ENCODE data around the gene CLDN18. TPM values are rescaled to one million over a fixed set of nuclear protein-coding genes. Genes with fewer than 3 reads are reported as not detected.

The CLDN18 gene
- total and polyA plus RNA-seq, 2 donors from 2014 or later = not detected

- TF ChIP-seq, protein P1, sequence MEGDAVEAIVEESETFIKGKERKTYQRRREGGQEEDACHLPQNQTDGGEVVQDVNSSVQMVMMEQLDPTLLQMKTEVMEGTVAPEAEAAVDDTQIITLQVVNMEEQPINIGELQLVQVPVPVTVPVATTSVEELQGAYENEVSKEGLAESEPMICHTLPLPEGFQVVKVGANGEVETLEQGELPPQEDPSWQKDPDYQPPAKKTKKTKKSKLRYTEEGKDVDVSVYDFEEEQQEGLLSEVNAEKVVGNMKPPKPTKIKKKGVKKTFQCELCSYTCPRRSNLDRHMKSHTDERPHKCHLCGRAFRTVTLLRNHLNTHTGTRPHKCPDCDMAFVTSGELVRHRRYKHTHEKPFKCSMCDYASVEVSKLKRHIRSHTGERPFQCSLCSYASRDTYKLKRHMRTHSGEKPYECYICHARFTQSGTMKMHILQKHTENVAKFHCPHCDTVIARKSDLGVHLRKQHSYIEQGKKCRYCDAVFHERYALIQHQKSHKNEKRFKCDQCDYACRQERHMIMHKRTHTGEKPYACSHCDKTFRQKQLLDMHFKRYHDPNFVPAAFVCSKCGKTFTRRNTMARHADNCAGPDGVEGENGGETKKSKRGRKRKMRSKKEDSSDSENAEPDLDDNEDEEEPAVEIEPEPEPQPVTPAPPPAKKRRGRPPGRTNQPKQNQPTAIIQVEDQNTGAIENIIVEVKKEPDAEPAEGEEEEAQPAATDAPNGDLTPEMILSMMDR (IDR thresholded peaks at IDR 0.05; ENCODE audit: borderline replicate concordance, extremely low read depth, insufficient read depth) = no peak
- intact Hi-C loops (cut with DNase I) = no loop called here
- Histone ChIP-seq H3K9me3 (ENCODE audit: control insufficient read depth in 2 of 3, insufficient read depth in 1 of 3, low read length in 3 of 3) (no peaks in the 10 kb centered on the region), H3K4me3 (ENCODE audit: low read length in 3 of 3) (no peak overlapping the region), H3K27me3 (ENCODE audit: control insufficient read depth, insufficient read depth, low read length) (no peaks in the 10 kb centered on the region), H3K4me1 (ENCODE audit: control insufficient read depth in 2 of 3, insufficient read depth in 2 of 3, low read depth in 1 of 3, low read length in 3 of 3) (no peaks in the 10 kb centered on the region), H3K27ac (ENCODE audit: low read depth in 2 of 2, low read length in 2 of 2) (no peak overlapping the region), H3K9ac (ENCODE audit: low read length in 3 of 3) (no peak overlapping the region), H3K36me3 (ENCODE audit: control insufficient read depth in 2 of 3, insufficient read depth in 3 of 3, low read length in 3 of 3) (no peaks in the 10 kb centered on the region)
- no peak for FAIRE-seq
- DNase-seq = no peak
These were observed 4.3 kb upstream of the CLDN18 start for GRCh38 chr3:138005627-138006026.

DNA sequence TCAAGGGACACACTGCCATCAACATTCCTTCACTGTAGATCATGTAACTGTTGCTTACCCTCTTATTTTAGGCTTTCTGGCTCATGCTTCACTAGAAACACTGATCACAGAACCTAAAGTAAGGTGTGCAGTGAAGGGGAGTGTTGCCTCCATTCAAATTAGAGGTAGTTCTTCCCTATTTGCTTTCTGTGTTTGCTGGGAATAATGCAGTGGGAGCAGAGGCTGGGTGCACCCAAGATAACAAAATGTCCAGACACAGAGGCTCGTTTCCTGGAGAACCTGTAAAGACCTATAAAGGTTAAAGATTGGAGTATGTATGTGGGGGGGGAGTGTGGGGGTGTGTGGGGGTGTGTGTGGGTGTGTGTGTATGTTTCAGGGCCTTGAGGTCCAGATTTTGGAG, 2.1 kb upstream of the CLDN18 start:
- DNase-seq (no peak), FAIRE-seq (no peak)
- TF ChIP-seq, protein P1 (IDR thresholded peaks at IDR 0.05; ENCODE audit: borderline replicate concordance, extremely low read depth, insufficient read depth) = no peak
- H3K27ac ChIP-seq (ENCODE audit: low read depth in 2 of 2, low read length in 2 of 2) = no peak overlapping the region
- no peak overlapping the region for H3K4me3 ChIP-seq (ENCODE audit: low read length in 3 of 3)
- H3K4me1 ChIP-seq (ENCODE audit: control insufficient read depth in 2 of 3, insufficient read depth in 2 of 3, low read depth in 1 of 3, low read length in 3 of 3) = no peaks in the 10 kb centered on the region
- H3K36me3 ChIP-seq (ENCODE audit: control insufficient read depth in 2 of 3, insufficient read depth in 3 of 3, low read length in 3 of 3) = no peaks in the 10 kb centered on the region
- intact Hi-C loops (cut with DNase I) = no loop called here
- no peaks in the 10 kb centered on the region for H3K9me3 ChIP-seq (ENCODE audit: control insufficient read depth in 2 of 3, insufficient read depth in 1 of 3, low read length in 3 of 3)
- no peak overlapping the region for H3K9ac ChIP-seq (ENCODE audit: low read length in 3 of 3)
- no peaks in the 10 kb centered on the region for H3K27me3 ChIP-seq (ENCODE audit: control insufficient read depth, insufficient read depth, low read length)

- Histone ChIP-seq H3K9me3 (ENCODE audit: control insufficient read depth in 2 of 3, insufficient read depth in 1 of 3, low read length in 3 of 3) (no peaks in the 10 kb centered on the region), H3K36me3 (ENCODE audit: control insufficient read depth in 2 of 3, insufficient read depth in 3 of 3, low read length in 3 of 3) (peaks cover 0 to 3% (median 0%) of the 10 kb centered on the region in 3 donors), H3K27ac (ENCODE audit: low read depth in 2 of 2, low read length in 2 of 2) (no peak overlapping the region), H3K4me3 (ENCODE audit: low read length in 3 of 3) (no peak overlapping the region), H3K4me1 (ENCODE audit: control insufficient read depth in 2 of 3, insufficient read depth in 2 of 3, low read depth in 1 of 3, low read length in 3 of 3) (no peaks in the 10 kb centered on the region), H3K27me3 (ENCODE audit: control insufficient read depth, insufficient read depth, low read length) (no peaks in the 10 kb centered on the region), H3K9ac (ENCODE audit: low read length in 3 of 3) (no peak overlapping the region)
- TF ChIP-seq, protein P1 (IDR thresholded peaks at IDR 0.05; ENCODE audit: borderline replicate concordance, extremely low read depth, insufficient read depth) = no peak
- no peak for DNase-seq
- FAIRE-seq = no peak
- intact Hi-C loops (cut with DNase I) = no loop called here
These were observed 267 bp downstream of the CLDN18 start for GRCh38 chr3:138010273-138010590.

DNA sequence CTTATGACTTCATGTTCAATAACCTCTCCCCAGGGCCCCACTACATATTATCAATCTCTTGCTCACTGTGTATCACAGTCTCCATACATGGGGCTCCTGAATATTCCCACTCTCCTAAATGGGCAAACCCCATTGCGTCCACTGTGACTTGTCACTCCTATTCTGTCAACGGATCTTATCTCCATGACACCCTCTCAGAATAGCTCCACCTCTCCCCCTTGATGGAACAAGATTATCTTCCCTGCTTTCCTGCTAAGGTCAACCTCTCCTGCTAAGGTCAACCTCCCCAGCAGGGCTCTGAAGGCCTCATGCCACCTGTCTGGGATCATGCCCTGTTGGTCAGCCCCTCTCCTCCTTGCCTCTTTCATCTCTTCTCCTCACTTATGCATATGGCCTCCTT, 1.8 kb downstream of the CLDN18 start:
- Histone ChIP-seq H3K9me3 (ENCODE audit: control insufficient read depth in 2 of 3, insufficient read depth in 1 of 3, low read length in 3 of 3) (no peaks in the 10 kb centered on the region), H3K27ac (ENCODE audit: low read depth in 2 of 2, low read length in 2 of 2) (no peak overlapping the region), H3K27me3 (ENCODE audit: control insufficient read depth, insufficient read depth, low read length) (no peaks in the 10 kb centered on the region), H3K4me3 (ENCODE audit: low read length in 3 of 3) (no peak overlapping the region), H3K4me1 (ENCODE audit: control insufficient read depth in 2 of 3, insufficient read depth in 2 of 3, low read depth in 1 of 3, low read length in 3 of 3) (no peaks in the 10 kb centered on the region), H3K9ac (ENCODE audit: low read length in 3 of 3) (no peak overlapping the region), H3K36me3 (ENCODE audit: control insufficient read depth in 2 of 3, insufficient read depth in 3 of 3, low read length in 3 of 3) (peaks cover 0 to 3% (median 0%) of the 10 kb centered on the region in 3 donors)
- DNase-seq = no peak
- intact Hi-C loops (cut with DNase I) = no loop called here
- TF ChIP-seq, protein P1 (IDR thresholded peaks at IDR 0.05; ENCODE audit: borderline replicate concordance, extremely low read depth, insufficient read depth) = no peak
- no peak for FAIRE-seq

All from kidney (tissue), 14 donors.